GDM1 (cell line): ENCODE data around the gene STKLD1.
"Not testable (repeated sequence)": the region's sequence is repeated elsewhere in the genome, so short reads cannot be mapped to it uniquely, and the experiment has no call there.

ENCODE experiments used
- DNase-seq: peaks from one replicate; lab custom pipeline; 2025; lab: John Stamatoyannopoulos, UW

Gene STKLD1

DNA sequence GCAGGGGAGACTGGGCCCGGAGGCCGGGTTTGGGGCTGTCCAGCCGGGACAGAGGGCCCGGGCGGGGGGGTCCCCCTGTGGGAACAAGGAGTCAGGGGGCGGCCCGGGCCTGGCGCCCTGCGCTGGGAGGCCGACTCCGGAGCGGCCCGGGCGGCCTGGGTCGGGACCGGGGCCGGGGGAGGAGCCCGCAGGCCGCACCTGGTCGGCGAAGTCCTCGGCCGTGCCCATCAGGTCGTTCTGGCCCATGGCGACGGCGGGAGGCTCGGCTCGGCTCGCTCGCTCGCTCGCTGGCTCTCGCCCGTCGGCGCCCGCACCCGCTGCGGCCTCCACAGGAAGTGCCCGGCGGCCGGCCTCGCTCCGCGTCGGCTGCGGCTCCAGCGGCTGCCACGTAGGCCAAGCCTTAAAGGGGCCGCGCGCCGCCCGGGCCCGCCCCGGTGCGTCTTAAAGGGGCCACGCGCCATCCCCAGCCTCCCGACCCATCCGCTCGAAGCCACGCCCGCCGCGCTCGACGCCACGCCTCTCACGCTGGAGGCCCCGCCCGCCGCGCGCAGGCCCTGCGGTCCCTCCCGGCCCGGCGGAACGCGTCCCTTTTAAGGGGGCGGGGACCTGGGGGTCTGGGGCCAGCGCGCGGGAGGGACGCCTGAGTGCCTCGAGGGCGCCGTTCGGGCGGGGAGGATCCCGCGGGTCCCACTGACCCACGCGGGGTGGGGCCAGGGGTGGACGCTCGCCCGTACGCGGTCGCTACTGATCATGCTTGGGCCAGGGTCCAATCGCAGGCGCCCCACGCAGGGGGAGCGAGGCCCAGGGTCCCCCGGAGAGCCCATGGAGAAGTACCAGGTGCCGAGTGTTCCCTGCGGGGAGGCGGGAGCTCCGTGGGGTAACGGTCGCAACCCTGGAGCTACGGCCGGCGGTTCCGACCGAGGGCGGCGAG, at the start of gene STKLD1, which contains the start of gene SURF4:
STKLD1 (plus strand) TSS at position 643 of the 931 bp plus-strand sequence; CDS start at position 751, 108 bp downstream.
SURF4 (minus strand) TSS at position 337 of the 931 bp plus-strand sequence; CDS start at position 246, 91 bp downstream.
- DNase-seq = peak; percentile 96

DNA sequence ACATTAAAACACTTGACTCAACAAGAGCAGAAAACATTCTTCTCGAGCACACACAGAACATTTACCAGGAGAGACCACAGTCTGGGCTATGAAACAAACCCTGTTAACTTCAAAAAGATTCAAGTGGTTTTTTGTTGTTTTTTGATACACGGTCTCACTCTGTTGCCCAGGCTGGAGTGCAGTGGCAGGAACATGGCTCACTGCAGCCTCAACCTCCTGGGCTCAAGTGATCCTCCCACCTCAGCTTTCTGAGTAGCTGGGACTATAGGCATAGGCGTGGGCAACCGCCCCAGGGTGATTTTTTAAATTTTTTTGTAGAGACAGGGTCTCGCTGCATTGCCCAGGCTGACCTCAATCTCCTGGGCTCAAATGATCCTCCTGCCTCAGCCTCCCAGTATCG, 49.1 kb upstream of the STKLD1 start:
- not testable (repeated sequence) for DNase-seq

DNA sequence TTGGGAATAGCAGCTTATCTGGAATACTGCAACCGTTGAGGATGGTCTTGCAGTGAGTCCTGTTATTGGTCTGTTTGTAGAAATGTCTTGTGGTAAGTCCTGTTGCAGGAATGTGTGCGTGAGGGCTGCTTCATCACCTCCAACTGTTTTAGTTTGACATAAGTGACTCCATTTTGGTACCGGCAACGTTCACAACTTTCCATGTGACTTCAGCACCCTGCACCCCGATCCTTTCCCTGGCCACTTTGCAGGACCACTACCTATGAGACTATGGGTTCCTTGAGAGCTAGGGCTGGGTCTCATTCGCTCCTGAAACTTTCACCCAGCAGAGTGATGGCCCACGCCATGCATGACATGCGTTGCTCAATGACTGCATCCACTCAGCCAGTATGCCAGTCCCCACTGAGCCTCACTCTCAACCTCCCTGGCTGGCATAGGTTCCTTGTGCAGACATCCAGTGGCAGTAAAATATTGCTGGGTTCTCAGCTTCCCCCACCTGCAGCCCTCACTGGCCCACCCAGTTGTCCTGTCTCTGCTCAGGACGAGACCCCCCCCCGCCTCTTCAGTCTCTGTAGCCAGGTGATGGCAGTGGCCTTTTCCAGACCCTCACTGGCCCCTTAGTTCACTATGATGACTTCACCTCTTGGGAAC, 48.2 kb upstream of the STKLD1 start:
- DNase-seq = no peak

DNA sequence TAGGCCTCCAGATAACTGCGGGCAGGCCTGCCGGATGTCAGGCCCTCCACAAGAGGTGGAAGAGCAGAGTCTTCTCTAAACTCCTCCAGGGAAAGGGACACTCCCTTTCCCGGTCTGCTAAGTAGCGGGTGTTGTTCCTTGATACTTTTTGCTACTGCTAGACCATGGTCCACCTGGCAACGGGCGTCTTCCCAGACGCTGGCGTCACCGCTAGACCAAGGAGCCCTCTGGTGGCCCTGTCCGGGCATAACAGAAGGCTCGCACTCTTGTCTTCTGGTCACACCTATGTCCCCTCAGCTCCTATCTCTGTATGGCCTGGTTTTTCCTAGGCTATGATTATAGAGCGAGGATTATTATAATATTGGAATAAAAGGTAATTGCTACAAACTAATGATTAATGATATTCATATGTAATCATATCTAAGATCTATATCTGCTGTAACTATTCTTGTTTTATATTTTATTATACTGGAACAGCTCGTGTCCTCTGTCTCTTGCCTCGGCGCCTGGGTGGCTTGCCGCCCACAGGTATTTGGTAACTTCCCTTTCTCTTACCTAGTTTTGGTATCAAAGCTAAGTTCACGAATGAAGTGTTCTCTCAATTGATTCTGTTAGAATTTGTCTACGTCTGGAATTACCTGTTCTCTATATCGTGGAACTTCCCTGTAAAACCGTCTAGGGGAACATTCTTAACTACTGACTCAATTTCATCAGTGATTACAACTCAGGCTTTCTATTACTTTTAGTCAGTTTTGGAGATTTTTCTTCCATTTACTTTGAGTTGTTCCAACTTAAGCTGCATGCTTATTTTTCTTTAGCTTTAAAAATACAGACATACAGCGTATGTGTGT, 46.6 kb upstream of the STKLD1 start:
- not testable (repeated sequence) for DNase-seq

DNA sequence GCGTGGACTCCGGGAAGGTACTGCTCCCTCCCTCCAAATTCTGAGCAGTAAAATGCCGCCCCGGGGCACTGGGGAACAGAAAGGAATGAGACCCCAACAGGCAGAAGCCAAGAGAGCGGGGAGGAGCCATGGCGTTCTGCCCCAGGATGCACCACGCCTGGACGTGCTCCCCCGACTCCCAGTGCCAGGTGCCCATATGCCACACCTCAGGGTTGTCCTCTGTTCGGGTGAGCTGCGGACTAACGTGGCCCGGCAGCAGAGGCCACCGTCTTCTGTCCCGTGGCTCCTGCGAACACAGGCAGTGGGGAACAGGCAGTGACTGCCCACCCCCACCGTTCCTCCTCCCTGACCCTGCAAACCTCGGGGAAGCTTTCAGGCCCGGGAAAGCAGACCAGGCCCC, 44.9 kb upstream of the STKLD1 start:
- DNase-seq = no peak

DNA sequence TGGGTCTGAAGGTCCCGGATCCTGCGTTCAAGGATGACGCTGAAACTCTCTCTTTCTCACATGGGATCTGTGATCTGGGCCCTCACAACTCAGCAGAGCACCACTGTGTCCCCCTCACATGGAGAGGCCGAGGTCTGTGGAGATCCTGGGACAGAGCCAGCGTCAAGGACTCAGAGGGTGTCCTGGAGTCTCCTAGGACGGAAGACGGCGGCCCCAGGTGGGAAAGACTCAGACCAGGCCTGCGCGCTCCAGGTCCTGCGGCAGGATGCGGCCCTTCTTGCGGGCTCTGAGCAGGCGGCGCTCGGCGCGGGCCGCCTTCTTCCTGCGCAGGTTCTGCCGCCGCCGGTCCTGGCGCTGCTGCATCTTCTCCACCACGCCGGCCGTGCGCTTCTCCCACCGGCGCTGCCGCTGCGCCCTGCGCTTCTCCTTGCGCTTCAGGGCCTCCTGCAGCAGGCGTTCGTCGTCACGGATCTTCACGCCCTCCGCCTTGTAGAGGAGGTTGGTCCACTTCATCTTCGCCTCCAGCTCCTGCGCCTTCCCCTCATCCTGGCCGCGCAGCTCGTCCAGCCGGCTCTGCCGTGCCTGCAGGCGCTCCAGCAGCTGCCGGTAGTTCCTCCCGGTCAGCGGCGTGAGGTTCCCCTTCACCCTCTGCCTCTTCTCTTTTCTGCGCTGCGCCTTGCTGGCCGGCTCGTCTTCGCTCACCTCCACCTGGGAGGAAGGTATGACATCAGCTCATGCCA, 44.4 kb upstream of the STKLD1 start:
- no peak for DNase-seq

DNA sequence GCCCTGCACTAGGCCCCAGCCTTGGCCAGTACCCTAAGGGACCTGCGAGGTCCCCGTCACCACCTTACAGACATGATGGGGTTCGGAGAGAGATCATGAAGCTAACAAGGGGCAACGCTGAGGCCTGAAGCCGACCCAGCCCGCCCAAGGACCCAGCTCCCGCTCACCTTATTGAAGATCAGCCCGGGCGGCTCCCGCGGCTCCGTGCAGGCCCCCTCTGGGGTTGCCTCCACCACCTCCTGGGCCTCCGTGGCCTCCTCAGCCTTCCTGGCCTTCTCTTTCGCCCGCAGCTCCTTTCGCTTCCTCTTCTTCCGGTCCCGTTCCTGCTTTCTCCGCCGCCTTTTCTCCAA, 43.8 kb upstream of the STKLD1 start:
- no peak for DNase-seq

DNA sequence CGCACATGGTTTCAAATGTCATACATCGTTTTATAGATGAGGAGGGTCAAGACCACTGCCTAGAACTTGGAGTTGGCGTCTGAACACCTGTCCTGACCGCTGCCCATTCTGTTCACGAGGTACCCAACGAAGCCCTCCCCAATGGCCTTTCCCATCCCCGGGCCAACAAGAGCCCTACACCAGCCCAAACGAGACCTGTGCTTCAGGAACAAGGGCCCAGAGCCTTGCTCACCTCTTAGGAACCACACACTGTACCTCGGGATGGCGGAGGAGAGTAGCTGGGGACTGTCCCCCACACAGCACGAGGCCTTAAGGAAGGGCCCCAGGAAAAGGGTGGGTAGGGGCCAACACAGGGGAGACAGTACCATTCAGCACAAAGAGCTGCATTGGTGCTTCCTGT, 43.2 kb upstream of the STKLD1 start:
- no peak for DNase-seq

DNA sequence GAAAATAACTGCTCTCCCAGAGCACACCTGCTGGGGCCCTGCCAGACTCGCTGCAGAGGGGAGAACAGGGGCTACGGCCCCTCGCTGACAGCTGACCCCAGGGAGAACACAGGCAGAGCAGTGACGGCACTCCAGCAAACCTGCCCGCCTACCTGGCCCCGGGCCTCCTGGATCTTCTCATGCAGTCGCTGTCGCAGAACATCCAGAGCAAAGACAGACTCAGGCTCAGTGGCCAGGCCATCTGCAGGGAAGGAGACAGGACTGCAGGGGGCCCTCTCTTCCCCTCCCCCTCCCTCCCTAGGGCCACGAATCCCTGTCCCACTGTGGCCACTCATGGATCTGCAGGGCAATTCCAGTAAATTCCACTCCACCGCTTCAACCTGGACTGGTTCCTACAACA, 42.6 kb upstream of the STKLD1 start:
- no peak for DNase-seq

DNA sequence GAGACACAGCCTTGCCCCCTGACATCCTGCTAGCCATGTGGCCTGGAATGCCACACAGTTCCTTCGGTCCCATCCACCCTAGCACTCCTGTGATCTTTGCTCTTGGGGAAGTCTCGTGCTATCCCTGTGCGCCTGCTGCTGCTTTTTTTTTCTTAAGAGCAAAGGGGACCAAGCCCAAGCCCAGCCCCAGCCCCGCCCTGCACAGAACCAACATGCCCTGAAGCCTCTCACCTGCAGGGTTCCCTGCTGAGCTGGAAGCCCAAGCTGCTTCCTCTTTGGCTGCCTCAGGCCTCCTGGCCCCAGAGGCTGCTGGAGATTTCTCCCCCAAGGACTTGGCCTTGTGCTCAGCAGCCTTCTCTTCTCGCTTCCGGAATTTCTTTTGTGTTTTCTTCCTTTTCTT, 42.0 kb upstream of the STKLD1 start:
- DNase-seq = no peak

DNA sequence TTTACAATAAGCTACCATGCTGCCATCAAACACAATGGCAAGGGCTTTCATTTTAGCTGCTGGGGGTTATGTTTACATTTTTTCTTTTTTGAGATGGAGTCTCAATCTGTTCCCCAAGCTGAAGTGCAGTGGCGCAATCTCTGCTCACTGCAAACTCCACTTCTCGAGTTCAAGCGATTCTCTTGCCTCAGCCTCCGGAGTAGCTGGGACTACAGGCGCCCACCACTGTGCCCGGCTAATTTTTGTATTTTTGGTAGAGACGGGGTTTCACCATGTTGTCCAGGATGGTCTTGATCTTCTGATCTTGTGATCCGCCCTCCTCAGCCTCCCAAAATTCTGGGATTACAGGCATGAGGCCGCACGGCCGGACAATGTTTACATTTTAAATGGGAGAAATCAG, 41.3 kb upstream of the STKLD1 start:
- DNase-seq = not testable (repeated sequence)

DNA sequence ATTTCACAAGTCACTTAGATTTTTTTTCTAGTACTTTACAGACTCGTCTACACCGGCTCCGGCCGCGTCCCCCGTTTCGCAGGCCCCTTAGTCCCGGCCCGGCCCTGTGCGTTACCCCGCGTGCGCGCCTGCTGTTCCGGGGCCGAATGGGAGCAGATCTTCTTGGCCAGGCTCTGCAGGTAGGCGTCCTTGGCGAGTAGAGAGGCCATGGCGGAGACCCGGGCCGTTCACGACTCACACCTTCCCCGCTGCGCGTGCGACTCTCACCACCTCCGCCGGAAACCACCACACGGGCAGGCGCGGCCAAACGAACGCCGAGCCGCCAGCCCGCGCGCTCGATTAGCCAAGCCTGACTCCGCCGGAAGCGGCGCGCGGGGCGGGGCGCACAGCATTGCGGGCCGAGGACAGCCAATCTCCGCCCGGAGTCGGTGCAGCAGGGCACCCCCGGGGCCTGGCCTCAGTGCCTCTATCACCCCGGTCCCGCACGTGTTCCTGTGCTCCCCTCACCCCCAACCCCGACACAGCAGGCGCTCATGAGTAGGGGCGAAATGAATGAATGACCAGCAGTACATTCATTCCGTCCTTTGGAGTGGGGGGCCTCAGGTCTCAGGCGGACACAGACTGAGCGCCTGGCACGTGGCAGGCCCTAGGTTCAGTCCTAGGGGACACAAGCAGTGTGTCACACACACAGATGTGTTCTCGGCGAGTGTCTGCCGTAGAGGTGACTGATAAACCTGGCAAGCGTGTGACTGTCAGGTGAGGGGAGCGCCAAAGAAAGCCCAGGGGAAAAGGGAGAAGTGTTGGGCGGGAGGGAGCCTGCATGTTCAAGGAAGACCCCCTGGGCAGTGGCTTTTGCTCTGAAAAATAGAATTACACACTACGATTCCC, 40.0 kb upstream of the STKLD1 start, which contains the start of gene SURF6:
SURF6 (minus strand) TSS at position 265 of the 888 bp plus-strand sequence; CDS start at position 209, 56 bp downstream.
- DNase-seq = peak; percentile 85

DNA sequence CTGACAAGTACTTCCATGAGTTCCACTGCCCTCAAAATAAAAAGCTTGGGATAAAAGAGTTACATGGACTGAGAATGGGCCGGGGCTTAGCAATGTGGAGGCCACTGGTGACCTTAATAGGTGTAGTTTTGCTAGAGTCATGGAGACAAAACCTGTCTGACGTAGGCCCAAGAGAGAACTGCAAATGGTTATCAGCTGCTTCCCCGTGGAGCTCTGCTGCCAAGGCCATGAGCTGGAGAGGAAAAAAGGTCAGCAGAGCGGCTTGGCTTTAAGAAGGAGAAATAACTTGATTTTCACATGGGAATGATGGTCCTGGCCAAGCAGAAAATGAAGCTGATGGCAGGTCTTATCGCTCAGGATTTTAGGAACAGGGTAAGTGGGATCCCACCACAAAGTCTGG, 36.5 kb upstream of the STKLD1 start:
- no peak for DNase-seq

DNA sequence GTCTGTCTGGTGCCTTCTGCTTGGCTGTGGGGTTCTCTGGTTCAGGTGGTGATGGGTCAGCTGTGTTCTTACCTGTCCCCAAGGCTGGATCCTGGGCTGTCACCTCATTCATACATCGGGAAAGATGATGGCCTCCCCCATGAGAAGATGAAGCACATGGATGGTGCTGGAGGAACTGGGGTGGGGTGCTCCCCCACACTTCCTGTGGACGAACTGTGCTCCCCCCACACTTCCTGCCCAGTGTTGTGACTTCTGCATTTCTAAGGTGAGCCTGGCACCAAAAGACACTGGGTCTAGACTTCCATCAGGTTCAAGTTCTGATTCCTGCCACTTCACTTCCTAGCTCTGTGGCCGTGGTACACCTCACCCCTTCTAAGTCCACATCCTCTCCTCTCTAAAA, 35.9 kb upstream of the STKLD1 start:
- peak; percentile 52 for DNase-seq

DNA sequence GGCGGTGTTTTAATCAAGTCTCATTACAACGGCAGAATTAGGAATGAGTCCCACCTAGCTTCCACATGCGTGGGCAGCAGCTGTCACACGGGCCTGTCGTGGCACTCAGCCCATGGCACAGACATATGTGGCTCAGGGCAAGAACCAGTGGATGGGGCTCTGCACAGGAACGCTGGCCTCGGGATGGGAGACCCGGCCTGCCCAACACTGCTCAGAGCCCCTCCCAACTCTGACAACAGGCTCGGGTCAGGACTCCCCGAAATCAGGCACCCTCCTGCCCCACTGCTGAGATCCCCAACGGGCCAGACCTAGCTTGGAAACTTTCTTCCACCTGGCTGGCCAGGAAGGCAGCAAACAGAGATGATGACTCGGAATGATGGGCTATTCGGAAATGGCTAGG, 35.2 kb upstream of the STKLD1 start:
- DNase-seq = no peak

DNA sequence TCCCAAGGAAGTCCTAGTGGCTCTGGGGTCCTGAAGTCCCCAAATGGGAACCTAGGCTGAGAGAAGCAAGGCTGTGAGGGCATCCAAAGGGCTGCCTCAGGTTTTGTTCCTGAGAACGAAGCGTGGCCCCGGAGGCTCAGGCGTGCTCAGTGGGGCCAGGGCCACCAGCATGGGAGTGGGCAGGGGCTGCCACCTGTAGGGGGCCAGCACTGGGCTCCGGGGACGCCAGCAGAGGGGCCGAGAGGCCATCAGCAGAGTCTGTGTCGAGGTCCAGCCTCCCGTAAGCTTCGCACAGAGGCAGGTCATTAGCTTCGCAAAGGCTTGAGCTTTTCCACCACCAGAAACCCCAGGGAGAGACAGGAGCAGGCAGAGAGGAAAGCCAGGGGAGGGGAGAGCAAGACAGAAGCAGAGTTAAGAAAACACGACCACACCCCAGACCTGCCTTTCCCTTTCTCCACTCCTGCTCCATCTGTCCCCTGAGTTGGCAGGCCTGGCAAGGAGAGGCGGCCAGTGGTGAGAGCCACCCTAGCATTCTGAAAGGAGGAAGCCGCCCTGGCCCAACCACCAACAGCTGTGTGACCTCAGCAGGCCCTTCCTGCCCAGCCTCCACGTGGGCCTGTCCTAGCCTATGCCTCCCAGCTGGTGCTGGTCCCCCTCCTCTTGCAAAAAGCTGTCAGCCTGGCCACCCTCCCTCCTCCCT, 34.6 kb upstream of the STKLD1 start:
- DNase-seq = peak; percentile 15

DNA sequence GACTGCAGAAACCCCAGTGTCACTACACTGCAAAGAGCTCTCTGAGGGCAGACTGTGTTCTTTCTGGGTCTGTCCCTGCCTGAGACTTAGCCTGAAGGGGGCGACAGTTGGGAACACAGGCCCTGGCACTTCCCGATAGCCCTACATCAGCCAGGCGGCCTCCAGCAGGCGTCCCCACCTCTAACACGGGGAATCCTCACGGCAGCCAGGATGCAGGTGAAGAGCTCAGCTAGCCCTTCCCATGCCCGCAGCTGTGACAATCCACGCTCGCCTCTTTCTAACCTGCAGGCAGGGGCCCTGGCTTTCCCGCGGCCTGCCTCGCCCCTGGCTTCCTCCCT, 34.1 kb upstream of the STKLD1 start:
- no peak for DNase-seq

DNA sequence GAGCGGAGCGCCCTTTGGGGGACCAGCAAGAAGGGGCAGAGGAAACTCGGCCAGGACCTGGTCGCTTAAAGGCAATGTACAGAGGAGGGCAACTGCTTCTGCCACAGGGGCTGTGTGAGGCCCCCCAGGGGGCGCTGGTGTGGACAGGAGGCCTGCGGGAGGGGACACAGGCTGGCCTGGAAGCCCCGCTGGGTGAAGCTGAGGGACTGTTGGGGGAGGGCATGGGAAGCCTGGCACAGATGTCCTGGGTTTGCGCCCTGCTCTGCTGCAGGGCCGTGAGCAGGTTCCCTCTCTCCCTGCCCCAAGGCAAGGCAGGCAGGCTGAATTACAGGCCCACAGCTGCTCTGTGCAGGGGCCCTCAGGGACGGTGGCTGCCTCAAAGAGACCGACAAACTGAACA, 33.6 kb upstream of the STKLD1 start:
- DNase-seq = no peak

DNA sequence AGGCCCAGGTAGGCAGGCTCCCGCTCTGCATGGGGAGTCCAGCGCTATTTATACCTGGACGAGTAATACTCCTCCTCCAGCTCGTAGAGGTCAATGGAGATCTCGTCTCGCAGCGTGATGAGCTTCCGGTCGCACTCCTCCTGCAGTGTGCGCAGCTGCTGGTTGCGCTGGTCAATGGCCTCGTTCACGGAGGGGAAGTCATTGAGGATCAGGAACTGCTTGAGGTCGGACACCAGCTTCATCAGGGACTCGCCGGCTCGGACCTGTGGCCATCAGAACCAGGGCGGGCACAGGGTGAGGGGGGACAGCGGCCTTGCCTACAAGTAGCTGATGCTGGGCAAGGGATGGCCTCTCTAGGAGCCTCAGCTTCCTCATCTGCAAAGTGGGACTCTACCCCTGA, 32.1 kb upstream of the STKLD1 start:
- no peak for DNase-seq

DNA sequence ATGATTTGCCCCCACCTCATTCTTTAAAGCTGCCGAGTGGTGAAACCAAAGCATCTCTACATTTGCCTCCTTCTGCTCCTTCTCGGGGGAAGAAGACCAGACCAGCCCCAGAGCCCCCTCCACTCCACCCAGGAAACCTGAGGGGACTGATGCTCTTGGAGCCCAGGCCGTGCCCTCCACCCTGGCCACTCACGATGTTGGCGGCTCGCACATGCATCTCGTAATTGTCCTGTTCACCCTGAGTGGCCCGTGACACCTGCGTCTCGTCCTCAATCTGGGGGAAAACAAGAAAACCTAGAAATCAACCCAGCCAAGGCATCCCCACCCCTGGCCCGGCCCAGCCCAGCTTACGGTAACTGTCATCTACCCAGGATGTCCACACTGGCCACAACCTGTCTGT, 31.2 kb upstream of the STKLD1 start:
- DNase-seq = no peak
